Measurements from ENCODE around the gene LOXHD1.

- no peak for TF ChIP-seq CHD1 (IDR thresholded peaks at IDR 0.05; ENCODE audit: low read depth, low read length)
- TF ChIP-seq, protein P1, sequence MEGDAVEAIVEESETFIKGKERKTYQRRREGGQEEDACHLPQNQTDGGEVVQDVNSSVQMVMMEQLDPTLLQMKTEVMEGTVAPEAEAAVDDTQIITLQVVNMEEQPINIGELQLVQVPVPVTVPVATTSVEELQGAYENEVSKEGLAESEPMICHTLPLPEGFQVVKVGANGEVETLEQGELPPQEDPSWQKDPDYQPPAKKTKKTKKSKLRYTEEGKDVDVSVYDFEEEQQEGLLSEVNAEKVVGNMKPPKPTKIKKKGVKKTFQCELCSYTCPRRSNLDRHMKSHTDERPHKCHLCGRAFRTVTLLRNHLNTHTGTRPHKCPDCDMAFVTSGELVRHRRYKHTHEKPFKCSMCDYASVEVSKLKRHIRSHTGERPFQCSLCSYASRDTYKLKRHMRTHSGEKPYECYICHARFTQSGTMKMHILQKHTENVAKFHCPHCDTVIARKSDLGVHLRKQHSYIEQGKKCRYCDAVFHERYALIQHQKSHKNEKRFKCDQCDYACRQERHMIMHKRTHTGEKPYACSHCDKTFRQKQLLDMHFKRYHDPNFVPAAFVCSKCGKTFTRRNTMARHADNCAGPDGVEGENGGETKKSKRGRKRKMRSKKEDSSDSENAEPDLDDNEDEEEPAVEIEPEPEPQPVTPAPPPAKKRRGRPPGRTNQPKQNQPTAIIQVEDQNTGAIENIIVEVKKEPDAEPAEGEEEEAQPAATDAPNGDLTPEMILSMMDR (conservative IDR thresholded peaks at IDR 0.05; ENCODE audit: low read depth, low read length): no peak
- TF ChIP-seq NFE2L2 (IDR thresholded peaks at IDR 0.05; ENCODE audit: low read depth, low read length): no peak
These were observed 101.8 kb downstream of the LOXHD1 start for GRCh38 chr18:46555213-46555612.
